ENCODE data around the gene APLNR.

Gene APLNR

GRCh38 chr11:57262157-57262556 is 25.1 kb upstream of the APLNR start:
- H3K27me3 Mint-ChIP-seq, result peaks cover 23% of the 10 kb centered on the region
- H3K4me3 Mint-ChIP-seq, result no peak overlapping the region
- DNase-seq (no peak), ATAC-seq (no peak)
- no peaks in the 10 kb centered on the region for H3K4me1 Mint-ChIP-seq
- peaks cover 2 to 3% of the 10 kb centered on the region in 2 donors for H3K9me3 Mint-ChIP-seq
- no peak overlapping the region for H3K27ac Mint-ChIP-seq

- Mint-ChIP-seq H3K27me3 (peaks cover 23% of the 10 kb centered on the region), H3K4me1 (no peaks in the 10 kb centered on the region), H3K27ac (peak overlapping the region in 1 of 2 donors; percentile 16), H3K4me3 (no peak overlapping the region), H3K9me3 (no peaks in the 10 kb centered on the region)
- DNase-seq, result no peak
- ATAC-seq, result peak; percentile 46
Measured at GRCh38 chr11:57260937-57261783, 24.1 kb upstream of the APLNR start.

- H3K9me3 Mint-ChIP-seq, result no peaks in the 10 kb centered on the region
Measured at GRCh38 chr11:57256119-57256518, 19.1 kb upstream of the APLNR start.

GRCh38 chr11:57255618-57256017 is 18.6 kb upstream of the APLNR start:
- Mint-ChIP-seq H3K27me3 (peaks cover 41% of the 10 kb centered on the region), H3K27ac (no peak overlapping the region), H3K9me3 (no peaks in the 10 kb centered on the region), H3K4me1 (no peaks in the 10 kb centered on the region), H3K4me3 (no peak overlapping the region)
- no peak for DNase-seq
- ATAC-seq, result no peak

More at GRCh38 chr11:57256119-57256518, 19.1 kb upstream of the APLNR start:
- Mint-ChIP-seq H3K4me3 (no peak overlapping the region), H3K27me3 (peaks cover 39% of the 10 kb centered on the region), H3K27ac (no peak overlapping the region), H3K4me1 (no peaks in the 10 kb centered on the region)
- DNase-seq (no peak), ATAC-seq (no peak)

- Mint-ChIP-seq H3K4me3 (no peak overlapping the region), H3K27me3 (peaks cover 43% of the 10 kb centered on the region), H3K9me3 (no peaks in the 10 kb centered on the region), H3K4me1 (no peaks in the 10 kb centered on the region), H3K27ac (no peak overlapping the region)
- DNase-seq (no peak), ATAC-seq (no peak)
Measured at GRCh38 chr11:57254631-57255030, 17.6 kb upstream of the APLNR start.

- no peak for ATAC-seq
- Mint-ChIP-seq H3K4me1 (no peaks in the 10 kb centered on the region), H3K27me3 (peaks cover 43% of the 10 kb centered on the region), H3K9me3 (no peaks in the 10 kb centered on the region), H3K4me3 (no peak overlapping the region), H3K27ac (no peak overlapping the region)
- no peak for DNase-seq
Measured at GRCh38 chr11:57251491-57252104, 14.5 kb upstream of the APLNR start.

- Mint-ChIP-seq H3K4me3 (no peak overlapping the region), H3K27me3 (peaks cover 43% of the 10 kb centered on the region), H3K9me3 (no peaks in the 10 kb centered on the region), H3K4me1 (no peaks in the 10 kb centered on the region), H3K27ac (no peak overlapping the region)
- ATAC-seq, result no peak
- no peak for DNase-seq
Measured at GRCh38 chr11:57251037-57251436, 14.0 kb upstream of the APLNR start.

- Mint-ChIP-seq H3K9me3 (no peaks in the 10 kb centered on the region), H3K27ac (no peak overlapping the region), H3K4me1 (peaks cover 8% of the 10 kb centered on the region), H3K27me3 (peaks cover 38% of the 10 kb centered on the region), H3K4me3 (no peak overlapping the region)
- DNase-seq (peak; percentile 39 to 43), ATAC-seq (peak; percentile 65)
Measured at GRCh38 chr11:57249384-57250319, 12.6 kb upstream of the APLNR start.

- ATAC-seq (peak; percentile 77), DNase-seq (peak; percentile 16 to 27)
- H3K27me3 Mint-ChIP-seq, result peaks cover 30% of the 10 kb centered on the region
- no peak overlapping the region for H3K27ac Mint-ChIP-seq
- H3K4me1 Mint-ChIP-seq, result peaks cover 11% of the 10 kb centered on the region
- no peak overlapping the region for H3K4me3 Mint-ChIP-seq
- no peaks in the 10 kb centered on the region for H3K9me3 Mint-ChIP-seq
Measured at GRCh38 chr11:57248780-57249383, 11.8 kb upstream of the APLNR start.

- no peak overlapping the region for H3K4me3 Mint-ChIP-seq
- DNase-seq, result no peak
- no peak for ATAC-seq
- peaks cover 19% of the 10 kb centered on the region for H3K27me3 Mint-ChIP-seq
- H3K9me3 Mint-ChIP-seq, result no peaks in the 10 kb centered on the region
- peak overlapping the region in 1 of 2 donors; percentile 16 for H3K27ac Mint-ChIP-seq
- peaks cover 11% of the 10 kb centered on the region for H3K4me1 Mint-ChIP-seq
Measured at GRCh38 chr11:57244911-57245310, 7.9 kb upstream of the APLNR start.

- ATAC-seq (no peak), DNase-seq (no peak)
- Mint-ChIP-seq H3K27me3 (peaks cover 41% of the 10 kb centered on the region), H3K9me3 (no peaks in the 10 kb centered on the region), H3K4me3 (no peak overlapping the region), H3K4me1 (peaks cover 22% of the 10 kb centered on the region), H3K27ac (no peak overlapping the region)
Measured at GRCh38 chr11:57241353-57241972, 4.4 kb upstream of the APLNR start.

GRCh38 chr11:57240757-57241156 is 3.7 kb upstream of the APLNR start:
- Mint-ChIP-seq H3K4me3 (no peak overlapping the region), H3K27me3 (peaks cover 48% of the 10 kb centered on the region), H3K9me3 (no peaks in the 10 kb centered on the region), H3K4me1 (peaks cover 22% of the 10 kb centered on the region), H3K27ac (no peak overlapping the region)
- ATAC-seq (no peak), DNase-seq (no peak)

GRCh38 chr11:57240007-57240406 is 3.0 kb upstream of the APLNR start:
- peaks cover 18% of the 10 kb centered on the region for H3K4me1 Mint-ChIP-seq
- no peak for DNase-seq
- peaks cover 55% of the 10 kb centered on the region for H3K27me3 Mint-ChIP-seq
- H3K9me3 Mint-ChIP-seq, result no peaks in the 10 kb centered on the region
- H3K4me3 Mint-ChIP-seq, result no peak overlapping the region
- ATAC-seq, result no peak
- H3K27ac Mint-ChIP-seq, result no peak overlapping the region

GRCh38 chr11:57239348-57239747 is 2.3 kb upstream of the APLNR start:
- Mint-ChIP-seq H3K4me3 (no peak overlapping the region), H3K27me3 (peaks cover 62% of the 10 kb centered on the region), H3K9me3 (no peaks in the 10 kb centered on the region), H3K27ac (no peak overlapping the region), H3K4me1 (peaks cover 11% of the 10 kb centered on the region)
- ATAC-seq, result no peak
- no peak for DNase-seq

All from stimulated activated naive CD8-positive, alpha-beta T cell treated with anti-CD3 and anti-CD28 coated beads, Interleukin-15, amount 100 ng/mL, for 72 hours (primary cell).